ENCODE data around the gene ANKRD33.

The ANKRD33 gene

DNA sequence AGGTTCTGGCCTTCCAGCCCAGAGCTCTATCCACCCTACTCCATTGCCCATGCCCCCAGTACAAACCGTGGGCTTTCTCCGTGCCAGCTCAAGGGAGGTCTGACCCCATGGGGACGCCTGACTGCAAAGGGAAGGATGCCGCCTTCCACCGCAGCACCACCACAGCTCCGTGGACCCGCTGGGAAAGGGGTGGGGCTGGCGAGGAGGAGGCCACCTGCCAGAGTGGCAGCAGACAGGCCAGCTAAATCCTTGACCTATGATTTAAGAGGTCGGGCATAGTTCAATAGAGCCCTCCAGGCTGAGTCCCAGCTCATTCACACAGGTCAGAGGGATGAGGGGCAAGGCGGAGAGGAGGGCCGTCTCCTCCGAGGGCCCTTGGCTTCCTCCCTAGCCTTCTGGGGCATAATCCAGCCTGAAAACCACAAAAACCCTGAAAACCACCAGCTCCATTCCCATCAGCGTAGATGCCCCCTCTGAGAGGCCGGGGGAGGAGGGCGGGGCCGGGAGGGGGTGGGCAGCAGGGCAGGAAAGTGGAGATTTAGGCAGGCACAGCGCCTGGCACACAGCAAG is 24.5 kb upstream of the ANKRD33 start:
- DNase-seq, result no peak

DNA sequence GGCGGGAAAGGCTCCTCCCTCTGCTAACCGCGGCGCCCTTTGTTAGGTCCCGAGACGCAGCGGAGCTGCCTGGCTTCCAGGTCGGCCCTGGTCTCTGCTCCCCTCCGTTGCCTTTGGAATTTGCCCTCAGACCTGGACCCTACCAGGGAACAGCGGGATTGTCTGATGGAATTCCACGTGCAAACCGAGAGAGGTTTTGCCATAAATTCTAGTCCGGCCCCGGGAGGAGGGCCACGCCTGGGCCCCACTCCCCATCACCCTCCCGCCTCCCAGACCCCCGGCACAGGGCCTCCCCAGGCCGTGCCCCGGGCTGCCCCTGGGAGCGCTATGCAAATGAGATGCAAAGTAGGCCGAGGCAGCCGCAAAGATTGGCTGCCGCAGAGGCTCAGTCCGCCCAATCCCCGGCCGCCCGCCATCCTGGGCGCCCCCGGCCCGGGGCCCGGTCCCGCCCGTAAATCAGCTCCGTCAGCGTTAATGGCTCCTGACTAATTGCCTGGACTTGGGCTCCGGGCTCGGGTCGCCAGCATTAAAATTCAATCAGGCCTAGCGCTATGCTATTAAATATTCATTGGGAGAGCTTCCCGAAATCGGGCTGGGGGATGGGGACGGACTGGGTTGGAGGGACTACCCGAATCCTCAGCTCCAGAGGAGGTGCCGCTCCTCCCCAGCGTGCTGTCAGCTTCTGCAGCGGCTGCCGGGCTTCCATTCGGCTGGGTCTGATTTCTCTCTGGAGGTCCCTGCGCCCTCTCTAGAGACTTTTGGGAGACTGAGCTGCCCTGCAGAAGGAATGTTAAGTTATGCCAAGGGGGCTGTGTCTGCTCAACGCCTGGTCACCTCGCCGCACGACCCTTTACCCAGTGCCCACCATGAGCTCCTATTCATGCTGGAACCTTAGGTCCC is 23.7 kb upstream of the ANKRD33 start:
- DNase-seq, result peak; percentile 28

- no peak for DNase-seq
Observed at GRCh38 chr12:51864833-51865670, 22.9 kb upstream of the ANKRD33 start.

DNA sequence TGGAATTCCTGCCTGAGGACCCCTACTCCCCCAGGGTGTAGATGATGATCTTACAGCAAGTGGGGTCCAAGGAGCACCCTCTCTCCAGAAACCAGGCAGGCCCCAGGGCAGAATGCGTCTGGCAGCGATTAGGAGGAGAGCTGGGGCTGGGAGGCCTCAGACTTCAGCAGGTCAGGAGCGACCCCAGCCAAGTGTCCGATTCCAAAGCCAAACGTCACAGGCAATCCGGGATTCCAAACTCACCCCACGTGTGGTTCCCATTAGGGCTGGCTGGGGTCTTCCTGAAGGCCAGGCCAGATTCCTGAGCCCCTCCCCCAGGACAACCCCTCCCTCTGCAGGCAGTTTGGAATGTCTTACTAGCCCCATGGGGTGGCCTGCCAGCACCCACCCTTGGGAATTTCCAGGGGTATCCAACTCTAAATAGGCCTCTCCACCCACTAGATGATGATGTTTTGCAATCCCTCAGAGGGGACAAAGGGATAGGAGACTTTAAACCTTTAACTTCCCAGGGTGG is 22.1 kb upstream of the ANKRD33 start:
- no peak for DNase-seq

GRCh38 chr12:51866324-51866723 is 21.6 kb upstream of the ANKRD33 start:
- DNase-seq, result no peak

- peak; percentile 18 for DNase-seq
Observed at GRCh38 chr12:51866762-51867161, 21.1 kb upstream of the ANKRD33 start.

DNA sequence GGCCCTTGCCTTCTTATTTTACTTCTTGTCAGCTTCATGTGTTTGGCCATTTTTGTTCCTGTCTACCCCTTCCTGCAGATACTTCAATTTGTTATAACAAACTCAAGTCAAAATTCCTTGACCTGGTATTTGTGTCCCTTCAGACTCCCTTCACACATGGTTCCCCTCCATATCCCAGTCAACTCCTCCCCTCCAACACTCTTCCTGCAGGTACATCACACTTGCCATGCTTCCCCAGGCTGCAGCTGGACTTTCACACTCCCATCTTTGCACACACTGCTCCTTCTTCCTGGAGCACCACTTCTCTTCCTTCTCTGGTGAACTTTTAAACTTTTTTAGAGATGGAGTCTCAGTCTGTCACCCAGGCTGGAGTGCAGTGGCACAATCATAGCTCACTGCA is 20.5 kb upstream of the ANKRD33 start:
- no peak for DNase-seq

DNA sequence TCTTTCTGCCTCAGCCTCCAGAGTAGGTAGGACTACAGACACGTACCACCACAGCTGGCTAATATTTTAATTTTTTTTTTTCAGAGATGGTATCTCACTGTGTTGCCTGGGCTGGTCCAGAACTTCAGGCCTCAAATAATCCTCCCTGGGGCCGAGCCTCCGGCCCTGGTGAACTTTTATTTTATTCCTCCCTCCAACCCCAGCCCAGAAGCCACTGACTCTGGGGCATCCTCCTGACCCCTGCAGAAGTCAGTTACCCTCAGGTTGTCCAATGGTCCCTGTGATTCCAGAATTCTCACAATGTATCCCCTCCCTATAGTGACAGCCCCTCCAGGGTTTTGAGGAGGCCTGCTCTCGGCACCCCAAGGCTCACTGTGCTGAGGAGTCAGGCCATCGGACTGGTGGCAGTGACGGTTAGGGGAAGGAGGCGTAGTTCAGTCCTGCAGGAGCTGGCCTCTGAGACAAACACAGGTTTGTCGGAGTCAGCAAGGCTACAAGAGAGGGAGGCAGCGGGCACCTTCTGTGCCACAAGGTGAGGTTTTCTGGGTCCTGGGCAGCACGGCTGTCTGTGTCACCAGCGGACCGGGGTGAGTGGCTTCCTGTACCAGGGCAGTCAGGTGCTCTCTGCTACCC is 20.0 kb upstream of the ANKRD33 start:
- DNase-seq, result no peak

- DNase-seq, result peak; percentile 17
Observed at GRCh38 chr12:51868821-51869495, 18.9 kb upstream of the ANKRD33 start.

- no peak for DNase-seq
Observed at GRCh38 chr12:51869496-51869865, 18.4 kb upstream of the ANKRD33 start.

DNA sequence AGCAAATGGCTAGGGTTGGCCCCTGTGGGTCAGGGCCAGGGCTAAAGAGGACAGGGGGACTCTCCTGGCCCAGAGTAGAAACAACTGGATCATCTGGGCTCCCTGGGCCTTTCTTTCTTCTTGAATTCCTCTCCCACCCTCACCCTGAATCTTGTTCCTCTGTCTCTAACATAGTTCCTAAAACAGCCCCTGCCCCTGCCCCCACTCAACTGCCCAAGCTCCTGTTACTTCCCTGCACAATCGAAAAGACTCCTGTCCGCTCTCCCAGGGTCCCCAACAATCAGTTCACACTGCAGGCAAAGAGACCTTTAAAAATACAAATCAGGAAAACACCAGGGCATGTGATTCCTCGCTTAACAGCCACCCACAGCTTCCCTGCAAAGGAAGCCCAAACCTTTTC is 18.0 kb upstream of the ANKRD33 start:
- no peak for DNase-seq

- DNase-seq, result no peak
Observed at GRCh38 chr12:51870504-51870903, 17.4 kb upstream of the ANKRD33 start.

- no peak for DNase-seq
Observed at GRCh38 chr12:51871126-51871525, 16.8 kb upstream of the ANKRD33 start.

DNA sequence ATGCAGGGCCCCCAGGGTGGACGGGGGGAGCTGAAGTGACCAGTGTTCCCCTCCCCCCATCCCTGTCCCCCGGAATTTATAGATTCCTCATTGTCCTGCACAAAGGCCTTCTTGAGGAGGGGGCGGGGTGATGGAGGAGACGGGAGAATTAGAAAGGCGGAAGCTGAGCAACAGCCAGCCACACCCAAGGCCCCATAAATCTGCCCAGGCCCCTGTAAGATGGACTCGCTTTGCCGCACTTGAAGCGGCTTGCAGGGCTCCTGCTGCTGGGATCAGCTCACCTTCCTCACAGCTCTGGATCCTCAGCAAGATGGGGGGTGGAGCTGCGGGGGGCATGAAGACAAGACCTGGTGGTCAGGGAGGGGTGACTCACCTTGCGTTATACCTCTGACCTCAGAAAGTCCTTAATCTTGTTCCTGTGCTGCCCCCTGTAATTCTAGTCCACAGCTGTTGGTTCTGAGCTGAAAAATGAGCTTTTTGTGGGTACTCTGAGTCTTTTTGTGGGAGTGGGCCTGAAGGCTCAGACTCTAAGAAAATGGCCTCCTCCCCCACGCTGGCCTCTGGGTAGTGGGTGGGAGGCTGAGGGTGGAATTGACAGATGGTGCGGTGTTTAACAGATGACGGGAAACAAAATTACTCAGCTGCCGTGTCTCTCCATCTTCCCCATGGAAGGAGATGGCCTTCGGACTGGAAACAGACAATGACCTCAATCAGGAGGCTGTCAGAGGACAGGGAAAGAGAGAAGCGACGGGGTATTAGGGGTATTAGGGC is 15.8 kb upstream of the ANKRD33 start:
- peak; percentile 11 for DNase-seq

- DNase-seq, result no peak
Observed at GRCh38 chr12:51872689-51872981, 15.3 kb upstream of the ANKRD33 start.

GRCh38 chr12:51873251-51873994 is 14.5 kb upstream of the ANKRD33 start:
- DNase-seq, result no peak

GRCh38 chr12:51874000-51874399 is 13.9 kb upstream of the ANKRD33 start:
- DNase-seq, result no peak

- DNase-seq, result no peak
Observed at GRCh38 chr12:51874486-51874885, 13.4 kb upstream of the ANKRD33 start.

GRCh38 chr12:51879102-51879501 is 8.8 kb upstream of the ANKRD33 start:
- DNase-seq, result no peak

- no peak for DNase-seq
Observed at GRCh38 chr12:51883295-51883694, 4.6 kb upstream of the ANKRD33 start.
